ENCODE measurements around the gene RPTOR. TPM values are rescaled to one million over a fixed set of nuclear protein-coding genes. Genes with fewer than 3 reads are reported as not detected.
"Not testable (repeated sequence)": the region's sequence is repeated elsewhere in the genome, so short reads cannot be mapped to it uniquely, and the experiment has no call there.

Gene RPTOR
- total RNA-seq = 10 to 100 TPM; 88.9 to 91.8 TPM

GRCh38 chr17:80544655-80545498 is at the start of gene RPTOR:
RPTOR (plus strand) TSS chr17:80544838; CDS start chr17:80545630, 792 bp downstream.
- peak within 1 kb of the TSS; percentile 78 for H3K27ac Mint-ChIP-seq
- CTCF ChIA-PET = interaction anchor here (1.3 to 1.6 kb wide), 2 partner anchors 31 to 221 kb away, joined by 3 to 6 read pairs; no protein-coding TSS in a partner anchor
- H3K36me3 Mint-ChIP-seq (ENCODE audit: low read depth) = no peaks in the 10 kb centered on the region
- H3K27me3 Mint-ChIP-seq = peaks cover 8% of the 10 kb centered on the region
- POLR2A ChIA-PET = interaction anchor here (0.6 to 3.2 kb wide), 15 partner anchors 10 to 356 kb away, joined by 3 to 27 read pairs (median 4); no protein-coding TSS in a partner anchor
- H3K9me3 Mint-ChIP-seq = no peaks in the 10 kb centered on the region
- DNase-seq = peak; percentile 92
- peak within 1 kb of the TSS; percentile 87 for H3K4me3 Mint-ChIP-seq
- peaks cover 33% of the 10 kb centered on the region for H3K4me1 Mint-ChIP-seq

- no peak for DNase-seq
- Mint-ChIP-seq H3K4me3 (no peak overlapping the region), H3K27me3 (peaks cover 40% of the 10 kb centered on the region), H3K9me3 (peaks cover 2% of the 10 kb centered on the region), H3K27ac (no peak overlapping the region), H3K36me3 (ENCODE audit: low read depth) (no peaks in the 10 kb centered on the region), H3K4me1 (peaks cover 10% of the 10 kb centered on the region)
- ChIA-PET POLR2A (interaction anchor here (1.3 kb wide), 1 partner anchor 22 kb away, joined by 4 read pairs; no protein-coding TSS in a partner anchor), CTCF (no interaction called here)
Observed at GRCh38 chr17:80497726-80498241, 46.9 kb upstream of the RPTOR start.

DNA sequence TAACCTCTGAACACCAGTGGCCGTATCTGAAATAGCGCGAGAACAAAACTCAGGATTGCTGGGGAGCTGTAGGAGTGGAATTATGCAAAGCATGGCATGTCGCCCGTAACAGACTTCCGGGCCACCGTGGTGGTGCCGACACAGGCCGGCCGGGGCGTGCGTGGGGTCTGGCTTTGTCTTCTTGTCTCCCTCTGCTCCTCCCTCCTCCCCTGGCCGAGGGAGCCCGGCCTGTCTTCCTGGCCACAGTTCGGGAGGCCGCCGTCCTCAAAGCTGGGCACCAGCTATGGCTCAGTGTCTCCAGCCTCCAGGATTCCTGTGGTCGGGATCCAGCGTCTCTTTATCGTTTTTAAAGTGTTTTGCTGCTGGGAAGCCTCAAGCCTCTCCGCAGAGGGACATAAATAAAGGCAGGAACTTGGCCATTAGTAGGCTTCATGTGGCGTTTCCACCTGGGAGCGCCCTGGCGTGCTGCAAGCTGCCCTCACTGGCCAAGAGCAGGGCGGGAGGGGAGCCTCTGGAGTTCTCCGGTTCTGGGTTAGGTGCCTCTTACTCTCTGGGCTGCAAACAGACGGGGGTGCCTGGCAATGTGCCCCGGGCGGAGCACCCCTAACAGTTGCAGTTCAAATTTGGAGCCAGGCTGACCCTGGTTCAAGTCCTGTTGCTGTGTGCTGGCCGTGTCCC is 46.3 kb upstream of the RPTOR start:
- POLR2A ChIA-PET = no interaction called here
- Mint-ChIP-seq H3K27ac (no peak overlapping the region), H3K27me3 (peaks cover 37% of the 10 kb centered on the region), H3K4me1 (peaks cover 10% of the 10 kb centered on the region), H3K36me3 (ENCODE audit: low read depth) (no peaks in the 10 kb centered on the region), H3K9me3 (peaks cover 2% of the 10 kb centered on the region), H3K4me3 (no peak overlapping the region)
- CTCF ChIA-PET = no interaction called here
- no peak for DNase-seq

- Mint-ChIP-seq H3K36me3 (ENCODE audit: low read depth) (no peaks in the 10 kb centered on the region), H3K27me3 (peaks cover 37% of the 10 kb centered on the region), H3K9me3 (peaks cover 2% of the 10 kb centered on the region), H3K27ac (no peak overlapping the region), H3K4me3 (no peak overlapping the region), H3K4me1 (peaks cover 10% of the 10 kb centered on the region)
- CTCF ChIA-PET = no interaction called here
- no peak for DNase-seq
- POLR2A ChIA-PET = no interaction called here
Observed at GRCh38 chr17:80498920-80499410, 45.7 kb upstream of the RPTOR start.

DNA sequence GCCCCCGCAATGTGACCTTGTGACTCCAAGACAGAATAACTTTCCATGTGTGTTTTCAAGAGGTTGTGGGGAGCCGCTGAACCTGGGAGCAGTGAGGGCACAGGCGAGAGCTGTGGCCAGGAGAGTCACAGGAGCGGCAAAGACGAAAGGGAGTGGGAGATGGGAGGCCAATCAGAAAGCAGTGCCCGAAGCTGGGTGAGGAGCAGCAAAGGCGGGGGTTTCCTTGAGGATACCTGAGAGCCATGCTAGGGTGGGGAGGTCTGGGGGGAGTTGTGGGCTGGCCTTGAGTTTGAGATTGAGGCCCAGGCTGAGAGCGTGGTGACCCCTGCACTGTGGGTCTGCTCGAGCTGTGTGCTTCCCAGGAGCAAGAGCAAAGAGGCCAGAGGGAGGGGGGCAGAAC is 45.1 kb upstream of the RPTOR start:
- H3K27me3 Mint-ChIP-seq = peaks cover 35% of the 10 kb centered on the region
- DNase-seq = no peak
- no peak overlapping the region for H3K27ac Mint-ChIP-seq
- ChIA-PET CTCF (no interaction called here), POLR2A (no interaction called here)
- no peak overlapping the region for H3K4me3 Mint-ChIP-seq
- H3K4me1 Mint-ChIP-seq = peaks cover 10% of the 10 kb centered on the region
- H3K9me3 Mint-ChIP-seq = peaks cover 2% of the 10 kb centered on the region
- H3K36me3 Mint-ChIP-seq (ENCODE audit: low read depth) = no peaks in the 10 kb centered on the region

DNA sequence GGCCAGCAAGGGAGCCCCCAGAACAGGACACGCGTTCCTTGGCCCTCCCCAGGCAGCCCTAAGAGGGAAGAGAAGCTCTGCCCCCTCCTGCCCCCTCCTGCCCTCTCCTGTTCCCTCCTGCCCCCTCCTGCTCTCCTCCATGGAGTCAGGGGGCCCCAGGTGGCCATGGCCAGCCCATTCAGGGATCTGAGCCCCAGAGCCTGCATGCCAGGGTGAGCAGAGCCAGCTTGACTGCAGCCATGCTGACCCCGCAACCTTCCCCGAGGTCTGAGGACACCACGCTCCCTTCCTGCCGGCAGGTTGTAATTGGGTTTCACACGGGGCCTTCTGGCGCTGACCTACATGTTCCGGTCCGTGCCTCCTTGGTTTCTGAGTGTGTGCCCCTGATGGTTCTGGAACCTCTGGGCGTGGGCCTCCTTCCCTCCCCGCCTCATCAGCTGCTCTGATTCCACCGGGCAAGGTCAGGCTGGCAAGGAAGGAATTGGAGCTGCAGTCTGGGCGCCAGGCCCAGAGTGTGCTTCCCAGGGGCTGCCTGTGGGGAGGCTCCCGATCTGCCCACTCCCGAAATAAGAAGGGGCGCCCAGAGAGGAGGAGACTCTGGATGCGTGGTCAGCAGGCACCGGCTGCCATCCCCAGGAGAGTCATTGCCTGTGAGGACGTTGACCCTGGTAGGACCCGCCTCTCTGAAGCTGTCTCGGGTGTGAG is 44.5 kb upstream of the RPTOR start:
- Mint-ChIP-seq H3K4me3 (no peak overlapping the region), H3K36me3 (ENCODE audit: low read depth) (no peaks in the 10 kb centered on the region), H3K4me1 (peaks cover 10% of the 10 kb centered on the region), H3K9me3 (peaks cover 2% of the 10 kb centered on the region), H3K27ac (no peak overlapping the region), H3K27me3 (peaks cover 34% of the 10 kb centered on the region)
- CTCF ChIA-PET = no interaction called here
- POLR2A ChIA-PET = no interaction called here
- no peak for DNase-seq

- DNase-seq = no peak
- H3K27me3 Mint-ChIP-seq = peaks cover 27% of the 10 kb centered on the region
- H3K4me3 Mint-ChIP-seq = no peak overlapping the region
- H3K4me1 Mint-ChIP-seq = peaks cover 10% of the 10 kb centered on the region
- ChIA-PET POLR2A (no interaction called here), CTCF (no interaction called here)
- no peaks in the 10 kb centered on the region for H3K36me3 Mint-ChIP-seq (ENCODE audit: low read depth)
- H3K27ac Mint-ChIP-seq = no peak overlapping the region
- peaks cover 2% of the 10 kb centered on the region for H3K9me3 Mint-ChIP-seq
Observed at GRCh38 chr17:80501741-80502577, 42.7 kb upstream of the RPTOR start.

GRCh38 chr17:80502578-80502877 is 42.1 kb upstream of the RPTOR start:
- peaks cover 2% of the 10 kb centered on the region for H3K9me3 Mint-ChIP-seq
- ChIA-PET CTCF (no interaction called here), POLR2A (no interaction called here)
- no peak for DNase-seq
- H3K27me3 Mint-ChIP-seq = peaks cover 25% of the 10 kb centered on the region
- no peaks in the 10 kb centered on the region for H3K36me3 Mint-ChIP-seq (ENCODE audit: low read depth)
- no peak overlapping the region for H3K4me3 Mint-ChIP-seq
- H3K27ac Mint-ChIP-seq = no peak overlapping the region
- H3K4me1 Mint-ChIP-seq = peaks cover 4% of the 10 kb centered on the region

GRCh38 chr17:80503031-80503430 is 41.6 kb upstream of the RPTOR start:
- ChIA-PET POLR2A (no interaction called here), CTCF (no interaction called here)
- H3K36me3 Mint-ChIP-seq (ENCODE audit: low read depth) = no peaks in the 10 kb centered on the region

GRCh38 chr17:80503921-80504320 is 40.7 kb upstream of the RPTOR start:
- H3K4me1 Mint-ChIP-seq = no peaks in the 10 kb centered on the region
- no peak overlapping the region for H3K27ac Mint-ChIP-seq
- H3K36me3 Mint-ChIP-seq (ENCODE audit: low read depth) = no peaks in the 10 kb centered on the region
- no peak for DNase-seq
- ChIA-PET CTCF (no interaction called here), POLR2A (no interaction called here)
- no peaks in the 10 kb centered on the region for H3K9me3 Mint-ChIP-seq
- H3K4me3 Mint-ChIP-seq = no peak overlapping the region
- H3K27me3 Mint-ChIP-seq = peaks cover 23% of the 10 kb centered on the region

More at GRCh38 chr17:80503031-80503430, 41.6 kb upstream of the RPTOR start:
- H3K4me1 Mint-ChIP-seq = no peaks in the 10 kb centered on the region
- no peaks in the 10 kb centered on the region for H3K9me3 Mint-ChIP-seq
- H3K27me3 Mint-ChIP-seq = peaks cover 21% of the 10 kb centered on the region
- no peak for DNase-seq
- H3K27ac Mint-ChIP-seq = no peak overlapping the region
- H3K4me3 Mint-ChIP-seq = no peak overlapping the region

DNA sequence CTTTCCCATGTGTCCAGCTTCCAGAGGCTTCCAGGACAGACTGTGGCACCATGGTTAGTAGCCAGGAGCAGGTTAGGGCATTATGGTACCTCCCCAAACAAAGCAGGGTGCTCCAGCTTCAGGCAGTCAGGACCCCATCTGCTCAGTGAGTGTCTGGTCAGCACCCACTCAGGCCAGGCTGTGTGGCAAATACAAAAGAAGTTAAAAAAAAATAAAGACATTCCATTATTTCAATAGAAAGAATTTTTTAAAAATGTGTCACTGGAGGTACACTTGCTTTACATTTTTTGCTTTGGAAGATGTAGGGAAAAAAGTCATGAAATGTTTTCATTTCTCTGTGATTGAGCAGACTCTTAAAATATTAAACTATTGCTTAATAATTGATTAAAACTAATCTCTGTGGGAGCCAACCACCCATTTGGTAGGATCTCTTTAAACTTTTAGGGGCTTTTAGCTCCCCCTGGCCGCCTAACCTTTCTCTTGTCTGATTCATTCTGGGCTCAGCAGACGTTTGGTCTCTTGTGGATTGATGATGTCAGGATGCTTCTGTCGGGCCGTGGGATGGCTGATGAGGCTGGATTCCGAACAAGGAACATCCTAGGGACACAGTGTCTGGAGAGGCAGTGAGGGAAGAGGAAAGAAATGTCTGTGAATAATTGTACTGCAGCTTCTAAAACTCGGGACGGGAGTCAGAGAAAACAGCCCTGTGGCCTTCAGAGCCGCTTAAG is 39.8 kb upstream of the RPTOR start:
- Mint-ChIP-seq H3K27ac (no peak overlapping the region), H3K4me3 (no peak overlapping the region), H3K27me3 (peaks cover 20% of the 10 kb centered on the region), H3K9me3 (no peaks in the 10 kb centered on the region), H3K4me1 (no peaks in the 10 kb centered on the region), H3K36me3 (ENCODE audit: low read depth) (no peaks in the 10 kb centered on the region)
- no peak for DNase-seq
- POLR2A ChIA-PET = interaction anchor here (0.6 kb wide), 1 partner anchor 20 kb away, joined by 3 read pairs; no protein-coding TSS in a partner anchor
- CTCF ChIA-PET = no interaction called here

- POLR2A ChIA-PET = interaction anchor here (0.6 kb wide), 1 partner anchor 11 kb away, joined by 3 read pairs; no protein-coding TSS in a partner anchor
- not testable (repeated sequence) for H3K4me1 Mint-ChIP-seq; H3K27ac Mint-ChIP-seq; DNase-seq; H3K36me3 Mint-ChIP-seq (ENCODE audit: low read depth); H3K4me3 Mint-ChIP-seq; H3K9me3 Mint-ChIP-seq
- peaks cover 20% of the 10 kb centered on the region for H3K27me3 Mint-ChIP-seq
- CTCF ChIA-PET = interaction anchor here (2.1 kb wide), 1 partner anchor 80 kb away, joined by 5 read pairs; no protein-coding TSS in a partner anchor
Observed at GRCh38 chr17:80507177-80507576, 37.5 kb upstream of the RPTOR start.

Data from activated CD4-positive, alpha-beta memory T cell treated with anti-CD3 and anti-CD28 coated beads, Interleukin-2, amount 10 ng/mL, durations not matched to agents 7 days and 5 days (primary cell).